Daoy (cell line): ENCODE results near the gene IQGAP2. TPM values are rescaled to one million over a fixed set of nuclear protein-coding genes. Genes with fewer than 3 reads are reported as not detected.

Source experiments
- DNase-seq: peaks from one replicate; pipeline ENCODE4 v3.0.0-alpha.2; 2015; ENCODE audit warnings: low read depth
- total RNA-seq: library from RNA; depleted of rRNA; stranded (reverse); fragments of >200 nt; shearing (Covaris generic); gene quantifications from 2 replicates; pipeline ENCODE4 v1.2.3, GENCODE V29; 2014

The IQGAP2 gene
- total RNA-seq, 1 experiment from 2014 or later = 6.9 TPM

DNA sequence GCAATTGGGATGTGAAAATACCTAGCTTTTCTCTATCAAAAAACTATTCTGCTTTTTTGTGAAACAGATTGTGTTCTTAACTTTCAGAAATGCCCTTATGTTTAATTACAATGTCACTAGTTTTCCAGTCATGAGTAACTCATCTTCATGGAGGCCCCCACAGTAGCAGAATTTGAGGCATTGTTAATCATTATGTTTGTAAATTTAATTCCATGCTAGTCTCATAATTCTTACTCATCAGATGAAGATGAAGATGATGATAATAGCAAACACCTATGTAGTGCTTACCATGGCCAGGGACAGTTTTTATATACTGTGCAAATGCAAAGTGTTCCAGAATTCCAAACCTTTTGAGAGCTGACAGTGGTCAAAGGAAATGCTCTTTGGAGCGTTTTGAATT is 285.1 kb downstream of the IQGAP2 start:
- DNase-seq = no peak

DNA sequence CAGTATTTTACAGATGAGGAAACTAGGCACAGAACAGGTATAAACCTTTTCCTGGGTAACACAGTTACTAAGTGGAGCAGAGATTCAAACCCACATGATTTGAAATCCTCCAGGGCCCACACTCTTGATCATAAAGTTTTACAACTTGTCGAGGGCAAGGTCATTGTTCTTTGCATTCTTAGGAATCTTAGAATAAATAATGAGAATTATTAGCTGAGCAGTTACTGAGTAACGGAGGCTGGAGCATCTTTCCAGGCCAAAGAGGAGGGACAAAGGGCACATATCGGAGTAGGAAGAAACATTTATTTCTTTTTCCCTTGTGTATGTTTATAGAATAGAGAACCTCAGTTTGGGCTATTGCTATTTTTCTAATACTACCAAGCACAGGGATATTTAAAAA is 285.8 kb downstream of the IQGAP2 start:
- DNase-seq = no peak

DNA sequence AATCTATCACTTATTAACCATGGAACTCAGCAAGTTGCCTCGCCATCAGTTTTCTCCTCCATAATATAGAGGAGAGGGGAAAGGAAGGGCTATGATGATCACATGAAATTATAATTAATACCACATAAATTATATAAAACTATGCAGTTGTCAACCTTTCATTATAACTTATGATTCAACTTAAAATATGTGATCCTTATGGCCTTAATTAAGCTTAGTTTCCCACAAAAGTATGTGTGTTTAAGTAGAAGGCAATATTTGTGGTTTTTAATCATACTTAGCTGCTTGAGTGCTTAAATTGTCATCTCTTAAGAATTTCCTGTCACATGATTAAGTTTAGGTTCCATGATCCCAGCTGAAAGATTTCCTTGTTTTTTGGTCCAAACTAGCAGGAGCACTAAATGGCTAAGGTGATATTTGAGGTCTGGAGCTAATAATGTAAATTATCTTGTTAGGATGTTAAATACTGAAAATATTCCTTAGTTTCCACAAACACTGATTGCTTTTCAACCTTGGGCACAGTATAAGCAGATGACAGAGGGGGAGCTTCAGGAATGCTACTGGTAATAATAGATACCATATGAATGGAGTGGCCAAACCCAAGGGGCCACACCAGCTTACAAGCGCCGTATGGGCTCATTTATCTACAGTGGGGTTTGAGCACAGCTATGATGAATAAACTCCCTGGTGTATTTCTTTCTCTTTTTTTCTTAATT is 286.4 kb downstream of the IQGAP2 start:
- peak; percentile 66 for DNase-seq

DNA sequence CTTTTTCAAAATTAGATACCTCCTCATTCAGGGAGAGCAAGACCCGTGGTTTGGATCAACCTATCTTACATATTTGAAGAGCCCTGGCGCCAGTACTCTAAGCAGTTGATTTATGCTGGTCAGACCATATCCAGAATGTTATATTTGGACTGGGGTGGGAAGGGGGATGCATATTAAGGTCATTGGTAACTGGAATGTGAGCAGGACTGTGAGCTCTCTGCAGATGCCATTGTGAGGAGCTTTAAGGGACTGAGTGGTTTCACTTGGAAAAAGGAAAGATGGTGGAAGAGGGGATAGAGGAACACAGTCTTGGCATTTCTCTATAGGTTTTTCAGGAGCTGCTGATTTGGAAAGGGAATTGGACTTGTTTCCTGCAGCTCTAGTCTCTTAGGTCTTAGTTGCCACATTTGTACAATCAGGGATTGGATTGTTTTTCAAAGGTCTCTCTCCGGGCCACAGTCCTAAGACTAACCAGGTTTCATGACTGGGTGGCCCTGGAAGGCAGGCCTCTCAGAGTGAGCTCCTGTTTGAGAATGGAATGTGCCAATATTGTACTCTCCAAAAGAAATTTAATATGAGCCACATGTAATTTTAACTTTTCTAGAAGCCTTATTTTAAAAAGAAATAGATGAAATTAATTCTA is 287.1 kb downstream of the IQGAP2 start:
- DNase-seq = no peak

DNA sequence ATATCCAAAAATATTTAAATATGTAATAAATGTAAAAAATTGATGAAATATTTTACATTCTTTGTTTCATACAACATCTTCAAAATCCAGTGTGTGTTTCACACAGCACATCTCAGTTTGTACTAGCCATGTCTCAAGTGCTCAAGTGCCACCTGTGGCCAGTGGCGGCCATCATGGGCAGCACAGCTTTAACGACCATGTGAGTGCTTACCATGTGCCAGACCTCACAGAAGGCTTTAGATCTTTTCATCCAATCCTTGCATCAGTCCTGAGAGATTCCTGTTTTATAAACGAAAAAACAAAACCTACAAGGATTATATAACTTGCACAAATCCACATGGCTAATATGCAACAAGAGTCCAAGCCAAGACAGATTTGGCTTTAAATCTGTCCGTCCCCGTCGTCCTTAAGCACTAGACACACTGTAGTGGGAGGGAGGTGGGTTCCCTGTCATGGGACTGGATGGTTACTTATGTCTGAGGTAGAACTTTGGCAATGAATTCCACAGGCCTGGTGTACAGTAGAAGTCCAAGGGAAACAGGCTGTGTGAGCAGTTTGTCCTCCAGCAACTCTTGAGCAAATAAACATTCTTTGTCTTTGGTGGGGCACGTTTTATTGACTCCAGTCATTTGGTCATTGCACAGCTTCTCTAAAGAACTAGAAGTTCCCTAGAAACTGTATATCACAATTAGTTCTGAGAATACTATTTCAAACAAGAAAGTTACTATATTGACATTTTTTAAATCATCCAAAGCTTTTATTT is 287.8 kb downstream of the IQGAP2 start:
- peak; percentile 48 for DNase-seq

DNA sequence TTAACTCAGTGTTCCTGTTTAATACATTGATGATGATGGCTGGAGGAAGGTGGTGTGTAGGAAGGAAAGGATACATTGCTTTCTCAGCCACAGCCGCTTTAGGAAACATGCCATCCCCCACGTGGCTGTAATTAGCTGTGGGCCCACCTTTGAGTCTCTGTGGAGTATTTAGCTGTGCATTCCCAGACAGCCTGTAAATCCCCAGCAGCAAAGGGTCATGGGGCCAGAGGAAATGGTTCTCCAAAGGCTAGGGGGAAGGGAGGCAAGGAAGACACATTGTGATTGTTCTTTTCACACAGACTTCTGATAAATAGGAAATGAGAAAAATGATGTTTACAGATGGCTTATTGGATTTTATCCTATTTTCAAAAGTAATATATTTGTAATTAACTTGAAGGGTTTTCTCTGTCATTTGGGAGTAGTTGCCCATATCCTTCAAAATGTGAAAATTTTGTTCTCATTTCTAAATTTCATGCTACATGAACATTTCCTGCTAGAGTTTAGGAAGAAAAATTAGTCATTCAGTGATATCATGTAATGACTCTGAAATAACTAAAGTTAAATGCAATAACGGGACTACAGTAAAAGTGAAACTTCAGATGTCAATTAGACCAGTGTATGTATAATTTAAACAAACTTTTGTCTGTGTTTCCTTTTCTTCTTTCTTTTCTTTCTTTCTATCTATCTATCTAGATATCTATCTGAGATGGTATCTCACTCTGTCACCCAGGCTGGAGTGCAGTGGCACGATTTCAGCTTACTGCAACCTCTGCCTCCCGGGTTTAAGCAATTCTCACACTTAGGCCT is 288.6 kb downstream of the IQGAP2 start:
- peak; percentile 87 for DNase-seq

DNA sequence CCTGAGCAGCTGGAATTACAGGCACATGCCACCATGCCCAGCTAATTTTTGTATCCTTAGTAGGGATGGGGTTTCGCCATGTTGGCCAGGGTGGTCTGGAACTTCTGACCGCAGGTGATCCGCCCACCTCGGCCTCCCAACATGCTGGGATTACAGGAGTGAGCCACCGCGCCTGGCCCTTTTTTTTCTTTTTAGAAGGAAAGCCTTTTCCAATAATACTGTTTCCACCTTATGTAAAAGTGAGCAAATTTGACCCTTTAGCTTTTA is 289.1 kb downstream of the IQGAP2 start:
- no peak for DNase-seq

DNA sequence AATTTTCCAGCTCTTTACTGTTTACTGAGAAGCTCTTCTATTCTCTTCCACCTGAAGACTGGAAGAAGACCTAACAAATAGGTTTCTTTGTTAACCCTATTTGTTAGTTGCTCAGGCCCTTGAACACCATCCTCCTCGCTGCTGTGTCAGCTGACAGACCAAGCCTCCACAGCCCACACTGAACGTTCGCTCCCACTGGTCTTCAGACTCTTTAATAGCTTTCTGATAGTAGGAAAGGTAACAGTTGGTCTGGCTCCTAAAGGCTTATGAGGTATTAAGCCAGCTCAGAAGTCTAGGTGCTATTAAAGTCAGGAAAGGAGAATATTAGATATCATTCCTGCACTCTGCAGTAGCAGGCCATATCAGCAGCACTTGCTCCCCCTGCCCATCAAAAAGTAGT is 289.6 kb downstream of the IQGAP2 start:
- no peak for DNase-seq

DNA sequence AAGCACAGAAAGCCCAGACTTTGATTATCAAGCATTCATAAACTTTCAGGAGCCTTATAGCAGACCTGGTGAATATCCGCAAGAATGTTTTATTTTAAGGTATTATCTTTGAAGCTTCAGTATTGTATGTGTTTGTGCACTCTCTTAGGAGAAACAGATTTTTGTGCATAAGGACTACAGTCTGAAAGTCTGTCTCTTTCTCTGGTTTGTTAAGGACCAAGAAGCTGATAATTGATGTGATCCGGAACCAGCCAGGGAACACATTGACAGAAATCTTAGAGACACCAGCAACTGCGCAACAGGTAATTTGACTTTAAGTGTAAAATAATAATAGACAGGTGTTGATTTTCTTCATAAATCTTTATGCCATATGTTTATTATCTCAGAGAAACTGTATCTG is 290.1 kb downstream of the IQGAP2 start:
- DNase-seq = no peak

DNA sequence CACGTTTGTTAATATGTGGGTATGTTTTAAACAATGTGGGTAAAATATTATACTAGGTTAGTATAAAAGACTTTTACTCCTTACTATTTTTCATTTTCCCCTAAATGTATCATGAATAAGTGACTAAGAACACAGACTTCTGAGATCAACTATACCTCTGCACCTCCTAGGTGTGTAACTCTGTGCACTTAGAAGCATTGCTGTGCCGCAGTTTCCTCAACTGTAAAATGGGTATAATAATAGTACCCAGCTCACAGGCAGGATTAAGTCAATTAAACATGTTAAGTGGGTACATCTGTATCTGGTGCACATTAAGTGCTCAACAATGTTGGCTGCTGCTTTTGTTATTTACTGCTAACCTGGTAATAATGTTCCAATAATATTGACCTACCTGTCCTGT is 291.2 kb downstream of the IQGAP2 start:
- DNase-seq = no peak

DNA sequence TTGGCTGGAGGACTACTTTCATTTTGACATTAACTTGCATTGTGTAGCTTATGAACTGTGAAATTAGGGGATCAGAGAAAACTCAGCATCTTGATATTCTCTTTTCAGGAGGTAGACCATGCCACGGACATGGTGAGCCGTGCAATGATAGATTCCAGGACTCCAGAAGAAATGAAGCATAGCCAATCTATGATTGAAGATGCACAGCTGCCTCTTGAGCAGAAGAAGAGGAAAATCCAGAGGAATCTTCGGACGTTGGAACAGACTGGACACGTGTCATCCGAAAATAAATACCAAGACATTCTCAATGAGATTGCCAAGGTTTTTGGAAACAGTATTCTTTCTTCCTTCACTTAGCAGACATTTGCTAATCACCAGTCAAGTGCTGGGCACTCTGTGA is 292.3 kb downstream of the IQGAP2 start:
- no peak for DNase-seq

DNA sequence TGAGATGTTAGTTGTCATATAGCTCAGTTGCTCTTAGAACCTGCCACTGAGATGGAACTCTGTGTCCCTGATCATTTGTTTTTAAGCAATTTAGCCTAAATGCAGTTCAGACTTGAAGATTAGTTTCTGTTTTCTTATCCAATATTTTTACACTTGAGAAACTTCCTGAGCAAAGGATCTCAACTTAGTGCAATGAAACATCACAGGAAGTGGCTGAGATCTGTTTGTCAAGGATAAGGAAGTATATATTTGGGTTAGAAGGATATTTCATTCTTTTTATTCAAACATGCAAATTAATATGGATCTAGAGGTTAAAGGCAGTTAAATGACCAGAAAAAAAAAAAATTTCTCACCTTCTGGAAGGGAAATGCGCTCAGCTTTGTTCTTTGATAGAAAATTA is 293.2 kb downstream of the IQGAP2 start:
- DNase-seq = no peak

DNA sequence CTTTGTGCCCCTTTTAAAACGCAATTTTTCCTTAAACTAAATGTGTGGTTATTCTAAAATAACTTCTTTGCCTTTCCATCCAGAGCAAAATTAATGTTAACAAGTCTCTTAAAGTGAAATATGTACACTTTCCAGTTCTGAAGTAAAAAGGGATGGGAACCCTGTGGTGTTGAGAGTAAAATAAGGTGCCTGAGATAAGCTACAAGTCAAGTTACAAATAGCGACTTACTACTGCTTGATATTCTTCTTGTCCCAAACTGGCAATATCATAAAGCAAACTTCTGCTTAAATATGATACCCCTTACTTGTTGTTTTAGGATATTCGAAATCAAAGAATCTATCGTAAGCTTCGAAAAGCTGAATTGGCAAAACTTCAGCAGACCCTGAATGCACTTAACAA is 294.6 kb downstream of the IQGAP2 start:
- DNase-seq = no peak

DNA sequence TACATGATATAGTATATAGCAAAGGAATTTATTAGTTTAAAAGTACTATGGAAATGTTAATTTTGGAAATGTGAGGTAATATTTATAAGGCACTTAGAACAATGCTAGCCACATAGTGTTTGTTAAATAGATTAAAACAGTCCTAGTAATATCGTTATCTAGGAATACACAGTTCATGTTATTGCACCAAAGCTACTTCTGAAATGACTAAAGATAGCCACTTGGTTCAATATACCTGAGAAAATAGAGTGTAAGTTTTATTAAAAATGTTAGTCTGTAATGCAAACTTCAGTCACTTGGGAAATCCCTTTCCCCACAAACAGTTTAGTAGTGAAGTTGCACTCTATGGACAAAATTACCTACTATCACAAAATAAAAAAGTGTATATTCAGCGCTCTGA is 297.5 kb downstream of the IQGAP2 start:
- no peak for DNase-seq

DNA sequence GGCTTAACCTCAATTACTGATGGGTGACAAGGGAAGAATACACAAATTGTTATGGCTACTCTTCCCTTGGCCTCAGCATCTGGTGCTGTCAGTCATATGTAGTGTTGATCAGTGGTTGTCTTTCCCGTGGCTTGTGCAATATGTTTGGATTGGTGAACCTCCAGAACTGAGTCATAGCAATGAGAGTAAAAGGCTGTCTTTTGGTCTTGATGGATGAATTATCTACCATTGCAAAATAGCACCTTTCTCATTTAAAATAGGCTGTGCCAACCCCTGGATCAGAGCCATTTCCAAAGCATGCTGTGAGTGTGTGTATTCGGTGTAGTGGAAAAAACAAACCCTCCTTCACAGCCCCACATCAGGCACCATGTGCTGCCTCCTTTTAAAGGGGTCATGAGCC is 298.2 kb downstream of the IQGAP2 start:
- DNase-seq = peak; percentile 72

DNA sequence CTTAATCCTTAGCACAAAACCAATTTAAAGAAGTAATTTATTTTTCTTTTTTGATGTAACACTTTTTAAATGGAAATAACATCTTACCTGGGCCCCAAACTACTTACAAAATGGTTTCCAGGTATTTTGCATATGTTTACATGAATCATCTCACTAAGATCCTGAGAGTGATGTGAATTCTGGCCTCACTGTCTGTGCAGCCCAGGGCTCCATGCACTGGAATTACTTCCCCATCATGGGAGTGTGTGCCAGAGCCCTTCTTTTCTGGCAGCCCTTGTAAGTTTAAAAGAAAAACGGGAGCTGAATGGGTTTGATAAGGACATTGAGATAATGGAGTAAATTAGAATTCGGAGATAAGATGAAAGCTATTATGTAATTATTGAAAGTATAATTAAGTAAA is 300.6 kb downstream of the IQGAP2 start:
- DNase-seq = no peak

DNA sequence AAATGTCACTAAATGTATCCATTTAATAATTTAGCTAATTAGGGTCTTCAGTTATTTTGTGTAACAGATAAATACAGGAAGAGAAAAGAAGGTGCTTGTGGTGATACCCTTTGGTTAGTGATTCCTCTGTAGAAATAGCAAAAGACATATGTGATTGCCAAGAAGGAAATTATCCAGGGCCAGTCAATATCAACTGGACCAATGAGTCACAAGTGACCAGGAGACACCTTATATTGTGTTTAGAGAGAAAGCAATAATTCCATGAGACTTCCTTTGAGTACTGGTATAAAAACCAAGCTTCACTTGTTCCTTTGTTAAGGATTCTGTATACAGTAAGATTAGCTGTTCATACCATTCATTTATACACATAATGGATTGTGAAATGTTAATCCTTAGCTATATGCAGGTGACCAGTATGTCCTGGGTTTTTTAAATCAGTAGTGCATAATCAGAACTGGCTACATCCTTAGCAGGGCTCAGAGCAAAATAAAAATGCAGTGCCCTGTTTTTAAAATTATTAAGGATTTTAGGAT is 301.1 kb downstream of the IQGAP2 start:
- DNase-seq = no peak

DNA sequence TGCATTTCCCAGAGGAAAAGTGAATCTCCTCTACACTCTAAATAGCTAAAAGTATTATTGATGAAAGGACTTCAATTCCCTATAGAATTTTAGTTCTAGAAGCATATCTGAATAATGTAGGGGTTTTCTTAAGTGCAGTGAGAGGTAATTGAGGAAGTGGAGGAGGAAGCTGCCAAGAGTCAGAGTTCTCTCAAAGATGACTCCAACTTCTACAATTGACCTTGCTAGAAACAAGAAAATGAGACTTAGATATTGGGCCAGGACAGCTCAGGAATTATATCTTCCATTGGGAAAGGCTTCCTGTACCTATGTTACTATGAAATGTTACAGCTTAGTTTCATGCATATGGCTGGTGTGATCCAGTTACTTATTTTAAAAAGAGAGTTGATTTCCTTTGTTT is 302.5 kb downstream of the IQGAP2 start:
- DNase-seq = no peak

DNA sequence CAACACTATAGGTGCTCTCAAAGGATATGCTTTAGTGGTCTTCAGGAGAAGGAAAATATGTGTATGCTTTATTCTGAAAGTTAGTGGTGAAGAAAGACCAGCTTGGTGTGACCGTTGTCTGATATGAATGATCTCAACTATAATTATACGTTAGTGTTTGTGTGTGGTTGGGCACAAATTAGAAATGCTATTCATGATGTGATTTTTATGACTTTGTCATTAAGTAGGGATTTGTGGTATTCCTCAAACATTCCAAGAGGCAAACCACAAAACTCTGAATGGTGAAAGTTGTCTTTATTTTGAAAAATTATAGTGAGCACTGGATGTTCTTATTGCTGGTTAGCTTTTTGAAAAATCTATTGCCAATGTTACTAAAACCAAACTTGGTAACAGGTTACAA is 306.7 kb downstream of the IQGAP2 start:
- DNase-seq = peak; percentile 63

DNA sequence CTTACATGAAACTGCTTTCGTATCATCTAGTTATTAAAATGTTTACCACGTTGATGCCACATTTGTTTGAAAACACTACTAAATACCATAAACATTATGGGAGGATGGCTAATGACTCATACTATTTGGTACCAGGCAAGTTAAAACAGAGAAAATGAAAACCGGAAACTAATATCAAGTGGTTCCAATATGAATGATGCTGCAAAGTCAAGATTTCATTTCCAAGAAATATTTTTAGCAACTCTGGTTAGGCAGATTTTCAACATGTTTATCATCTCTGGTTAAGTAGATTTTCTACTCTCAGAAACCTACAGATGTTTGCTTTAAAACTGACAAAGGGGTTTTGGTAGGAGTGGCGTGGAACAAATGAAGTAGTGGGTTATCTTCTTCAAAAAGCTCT is 307.9 kb downstream of the IQGAP2 start:
- DNase-seq = no peak

DNA sequence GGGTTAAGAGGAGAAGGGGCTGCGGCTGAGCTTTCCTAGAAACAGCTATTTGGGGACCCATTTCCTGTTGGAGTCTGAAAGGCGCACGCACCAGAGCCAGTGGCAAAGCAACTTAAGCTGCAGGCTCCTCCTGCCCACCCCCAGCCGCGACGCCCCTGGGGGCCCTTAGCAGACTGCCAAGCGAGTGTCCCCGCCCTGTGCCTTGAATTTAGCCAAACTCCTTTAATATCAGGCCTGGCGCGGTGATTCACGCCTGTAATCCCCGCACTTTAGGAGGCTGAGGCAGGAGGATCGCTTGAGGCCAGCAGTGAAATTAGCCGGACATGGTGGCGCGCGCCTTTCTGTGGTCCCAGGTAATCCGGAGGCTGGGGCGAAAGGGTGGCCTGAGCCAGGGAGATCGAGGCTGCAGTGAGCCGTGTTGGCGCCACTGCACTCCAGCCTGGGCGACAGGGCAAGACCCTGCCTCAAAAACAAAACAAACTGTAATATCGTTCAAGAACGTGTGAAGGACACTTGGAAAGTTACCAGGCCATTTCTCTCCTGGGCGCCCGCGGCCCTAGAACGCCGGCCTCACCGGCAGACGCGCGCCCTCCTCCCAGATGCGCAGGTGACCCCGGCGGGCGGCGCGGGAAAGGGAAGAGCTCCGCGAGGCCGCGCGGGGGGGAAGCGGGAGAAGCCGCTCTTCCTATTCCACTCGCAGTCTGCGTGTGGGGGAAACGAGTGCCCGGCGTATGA is 311.8 kb downstream of the IQGAP2 start:
- no peak for DNase-seq

DNA sequence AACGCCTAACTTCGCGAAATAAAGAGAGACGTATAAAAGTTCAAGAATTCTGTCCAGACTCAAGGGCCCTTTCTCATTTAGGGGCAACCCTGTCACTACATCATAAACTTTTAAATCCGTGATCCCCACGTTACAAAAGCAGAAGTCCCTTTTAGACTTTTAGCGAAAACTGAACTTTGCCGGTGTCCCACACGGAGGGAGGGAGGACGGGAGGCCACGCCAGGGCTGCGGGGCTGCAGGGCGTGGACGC is 312.3 kb downstream of the IQGAP2 start:
- DNase-seq = no peak
